ENCODE results near the gene NARS2. TPM values are rescaled to one million over a fixed set of nuclear protein-coding genes. Genes with fewer than 3 reads are reported as not detected.

NARS2 gene
- total RNA-seq, 4 donors from 2014 or later = 17.1 to 23.6 (median 22.5) TPM

GRCh38 chr11:78424334-78425270 lies 150.1 kb downstream of the NARS2 start:
- Histone ChIP-seq H3K9me3 (no peaks in the 10 kb centered on the region), H3K27me3 (no peaks in the 10 kb centered on the region), H3K4me1 (peaks cover 12 to 14% of the 10 kb centered on the region in 2 donors), H3K4me3 (replicated peaks in 1 of 3) (no peak overlapping the region), H3K36me3 (no peaks in the 10 kb centered on the region), H3K27ac (no peak overlapping the region)
- no peak for TF ChIP-seq POLR2A (IDR thresholded peaks at IDR 0.05)
- no peak for TF ChIP-seq CTCF (IDR thresholded peaks at IDR 0.05)
- 77 to 79% methylated on average over 7 of the region's 7 CpGs for WGBS, 2 donors
- intact Hi-C loops (cut with DNase I) = loop anchor here (10.0 kb wide), 1 partner anchor 340 kb away; no protein-coding TSS in a partner anchor
- DNase-seq = no peak

DNA sequence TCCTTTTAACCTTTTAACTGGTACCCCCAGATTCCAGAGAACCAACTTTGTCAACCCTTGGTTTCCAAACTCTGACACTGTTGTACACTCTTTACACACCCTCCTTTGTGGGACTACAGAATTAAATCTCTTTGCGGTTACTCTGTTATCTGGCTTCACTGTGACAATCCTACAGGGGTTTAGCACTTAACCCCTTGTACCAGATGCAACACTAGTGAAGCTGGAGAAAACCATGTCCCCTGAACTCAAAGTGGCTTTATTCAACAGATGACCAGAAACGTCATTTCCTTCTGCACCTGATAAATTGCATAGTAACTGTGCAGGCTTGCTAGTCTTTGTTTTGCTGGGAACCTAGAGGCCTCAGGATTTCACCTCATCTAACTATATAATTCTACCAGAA lies 151.4 kb downstream of the NARS2 start:
- Histone ChIP-seq H3K4me3 (replicated peaks in 1 of 3) (no peak overlapping the region), H3K36me3 (no peaks in the 10 kb centered on the region), H3K9me3 (no peaks in the 10 kb centered on the region), H3K27me3 (no peaks in the 10 kb centered on the region), H3K4me1 (peaks cover 24 to 26% of the 10 kb centered on the region in 2 donors), H3K27ac (no peak overlapping the region)
- WGBS, 2 donors = 74 to 84% methylated on average over 2 of the region's 2 CpGs
- TF ChIP-seq CTCF (IDR thresholded peaks at IDR 0.05) (no peak), POLR2A (IDR thresholded peaks at IDR 0.05) (no peak)
- no peak for DNase-seq
- intact Hi-C loops (cut with DNase I) = loop anchor here (10.0 kb wide), 1 partner anchor 338 kb away; no protein-coding TSS in a partner anchor

DNA sequence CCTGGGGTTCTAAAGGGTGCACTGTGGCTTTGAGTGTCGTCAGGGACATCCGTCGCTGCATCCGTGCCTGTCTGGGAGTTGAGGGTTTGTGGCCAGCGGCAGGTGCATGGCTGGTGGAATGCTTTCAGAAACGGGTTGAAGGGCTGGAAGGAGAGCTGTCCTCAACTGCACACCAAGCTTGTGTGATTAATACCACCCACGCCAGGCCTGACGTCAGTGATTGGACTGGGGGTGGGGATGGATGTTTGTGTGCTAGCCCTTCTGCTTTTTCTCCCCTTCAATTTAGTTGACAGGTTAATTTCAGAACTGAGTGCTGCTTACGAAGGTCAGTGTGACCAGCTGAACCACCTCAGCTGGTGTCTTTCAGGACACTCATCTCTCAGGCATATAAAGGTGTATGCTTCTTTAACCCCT lies 153.9 kb downstream of the NARS2 start:
- Histone ChIP-seq H3K4me1 (peaks cover 24 to 27% of the 10 kb centered on the region in 2 donors), H3K4me3 (replicated peaks in 1 of 3) (no peak overlapping the region), H3K36me3 (no peaks in the 10 kb centered on the region), H3K27me3 (no peaks in the 10 kb centered on the region), H3K9me3 (no peaks in the 10 kb centered on the region), H3K27ac (peak overlapping the region; percentile 72 to 90 (median 82))
- TF ChIP-seq CTCF (IDR thresholded peaks at IDR 0.05) (no peak), POLR2A (IDR thresholded peaks at IDR 0.05) (no peak)
- DNase-seq = peak; percentile 80 to 84
- intact Hi-C loops (cut with DNase I) = loop anchor here (10.0 kb wide), 1 partner anchor 336 kb away; no protein-coding TSS in a partner anchor
- 10 to 11% methylated on average over 8 to 9 of the region's 9 CpGs for WGBS, 2 donors

DNA sequence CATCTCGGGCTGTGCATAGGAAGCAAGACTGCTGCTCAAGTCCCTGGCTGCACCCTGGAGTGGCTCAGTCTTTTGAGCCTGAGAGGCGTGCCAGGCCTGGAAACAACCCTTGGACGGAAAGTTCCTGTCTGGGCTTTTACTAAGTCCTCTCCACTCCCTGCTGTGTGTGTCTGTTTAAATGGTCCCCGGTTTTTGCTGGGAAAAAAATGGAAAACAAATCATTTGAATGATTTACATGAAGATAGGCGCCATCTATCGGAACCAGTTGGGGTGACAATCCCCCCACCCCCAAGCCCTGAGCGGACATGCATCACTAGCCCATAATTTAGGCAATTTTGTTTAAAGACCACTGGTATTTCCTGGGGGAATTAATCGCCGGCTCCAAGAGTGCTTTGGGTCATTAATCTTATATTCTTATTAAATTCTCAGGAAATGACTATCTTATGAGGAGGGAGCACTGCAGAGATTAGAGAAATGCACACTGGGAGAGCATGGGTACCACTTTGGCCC lies 154.4 kb downstream of the NARS2 start:
- 1 to 4% methylated on average over 9 of the region's 9 CpGs for WGBS, 2 donors
- peak; percentile 92 to 93 for DNase-seq
- peaks cover 24 to 27% of the 10 kb centered on the region in 2 donors for H3K4me1 ChIP-seq
- H3K36me3 ChIP-seq = no peaks in the 10 kb centered on the region
- intact Hi-C loops (cut with DNase I) = loop anchor here (10.0 kb wide), 1 partner anchor 336 kb away; no protein-coding TSS in a partner anchor
- peak overlapping the region; percentile 72 to 90 (median 82) for H3K27ac ChIP-seq
- H3K27me3 ChIP-seq = no peaks in the 10 kb centered on the region
- H3K4me3 ChIP-seq (replicated peaks in 1 of 3) = no peak overlapping the region
- TF ChIP-seq POLR2A (IDR thresholded peaks at IDR 0.05) = peak in 1 of 2 donors; percentile 52
- TF ChIP-seq CTCF (IDR thresholded peaks at IDR 0.05) = peak in 5 of 6 experiments; percentile 39 to 74 (median 70)
- H3K9me3 ChIP-seq = no peaks in the 10 kb centered on the region

Measured in thyroid gland (tissue), 4 donors.